Right ventricle myocardium inferior (tissue), 1 donor: ENCODE results near the gene SLC16A10. TPM values are rescaled to one million over a fixed set of nuclear protein-coding genes. Genes with fewer than 3 reads are reported as not detected.
A peak's percentile ranks its signal among the peaks of the same experiment; 100 is the strongest.
"Not testable (repeated sequence)": the region's sequence is repeated elsewhere in the genome, so short reads cannot be mapped to it uniquely, and the experiment has no call there.

Experiments used
- ATAC-seq: fragments of 200-7000 bp; cut with Tn5 transposase; one replicate; pipeline ENCODE4 v1.9.1; 2020; ENCODE audit warnings: mild to moderate bottlenecking, moderate library complexity
- DNase-seq: peaks from one replicate; pipeline ENCODE4 v3.0.0; 2021; ENCODE audit errors: missing footprints
- intact Hi-C: fragments of 100-400 bp; cut with DNase I; formaldehyde crosslinking; loops from one replicate; pipeline ENCODE4 v1.11.0; 2022
- total RNA-seq: library from RNA; stranded (reverse); fragmentation: NEBNext Ultra II Directional; extraction: Animal tissue kit (Norgen Biotek cat#: 25700); gene quantifications from one replicate; pipeline ENCODE4 v1.2.1, GENCODE V29; 2021
- donor health status: DM: no; HTN: yes; CAD: no; lungs with severe emphysema.

SLC16A10 gene
- total RNA-seq, 1 donor from 2014 or later = 12.1 TPM

- intact Hi-C loops = no loop called here
- ATAC-seq (peak; percentile 39), DNase-seq (no peak)
Measured at GRCh38 chr6:111076024-111076695, 11.1 kb upstream of the SLC16A10 start.

GRCh38 chr6:111080698-111081097, 6.6 kb upstream of the SLC16A10 start:
- ATAC-seq (no peak), DNase-seq (no peak)
- intact Hi-C loops = no loop called here

GRCh38 chr6:111086685-111087084, 618 bp upstream of the SLC16A10 start:
- intact Hi-C loops = no loop called here
- DNase-seq (no peak), ATAC-seq (no peak)

GRCh38 chr6:111087871-111088667, 766 bp downstream of the SLC16A10 start:
- intact Hi-C loops = no loop called here
- no peak for ATAC-seq

GRCh38 chr6:111088668-111089003, 1.3 kb downstream of the SLC16A10 start:
- DNase-seq = no peak
- intact Hi-C loops = no loop called here
- no peak for ATAC-seq

More at GRCh38 chr6:111087871-111088667, 766 bp downstream of the SLC16A10 start:
- DNase-seq = no peak

- DNase-seq = no peak
- no peak for ATAC-seq
- intact Hi-C loops = no loop called here
Measured at GRCh38 chr6:111090766-111091165, 3.5 kb downstream of the SLC16A10 start.

- intact Hi-C loops = no loop called here
- DNase-seq (no peak), ATAC-seq (no peak)
Measured at GRCh38 chr6:111091987-111092386, 4.7 kb downstream of the SLC16A10 start.

GRCh38 chr6:111095488-111095887, 8.2 kb downstream of the SLC16A10 start:
- DNase-seq, ATAC-seq, intact Hi-C loops: not testable (repeated sequence)

GRCh38 chr6:111096246-111096645, 8.9 kb downstream of the SLC16A10 start:
- ATAC-seq (no peak), DNase-seq (no peak)
- intact Hi-C loops = no loop called here

- no peak for ATAC-seq
- no peak for DNase-seq
Measured at GRCh38 chr6:111098597-111098996, 11.3 kb downstream of the SLC16A10 start.

GRCh38 chr6:111101987-111102386, 14.7 kb downstream of the SLC16A10 start:
- ATAC-seq (no peak), DNase-seq (no peak)
- intact Hi-C loops = no loop called here

More at GRCh38 chr6:111098597-111098996, 11.3 kb downstream of the SLC16A10 start:
- intact Hi-C loops = no loop called here

GRCh38 chr6:111105578-111105977, 18.3 kb downstream of the SLC16A10 start:
- ATAC-seq (peak; percentile 95), DNase-seq (peak; percentile 85)
- intact Hi-C loops = no loop called here

- intact Hi-C loops = no loop called here
- no peak for ATAC-seq
Measured at GRCh38 chr6:111107589-111107988, 20.3 kb downstream of the SLC16A10 start.

GRCh38 chr6:111110036-111110435, 22.7 kb downstream of the SLC16A10 start:
- ATAC-seq = no peak
- intact Hi-C loops = loop anchor here (5.0 kb wide), 1 partner anchor 92 kb away; no protein-coding TSS in a partner anchor
- no peak for DNase-seq

More at GRCh38 chr6:111107589-111107988, 20.3 kb downstream of the SLC16A10 start:
- DNase-seq = no peak

GRCh38 chr6:111113336-111114086, 26.2 kb downstream of the SLC16A10 start:
- intact Hi-C loops = loop anchor here (5.0 kb wide), 1 partner anchor 89 kb away; no protein-coding TSS in a partner anchor
- peak; percentile 82 for ATAC-seq
- DNase-seq = no peak

- ATAC-seq (no peak), DNase-seq (no peak)
- intact Hi-C loops = loop anchor here (5.0 kb wide), 1 partner anchor 88 kb away; no protein-coding TSS in a partner anchor
Measured at GRCh38 chr6:111114087-111114443, 26.8 kb downstream of the SLC16A10 start.

- intact Hi-C loops = loop anchor here (5.0 kb wide), 1 partner anchor 88 kb away; no protein-coding TSS in a partner anchor
- ATAC-seq (no peak), DNase-seq (no peak)
Measured at GRCh38 chr6:111114482-111114881, 27.2 kb downstream of the SLC16A10 start.

- peak; percentile 67 for ATAC-seq
- no peak for DNase-seq
- intact Hi-C loops = no loop called here
Measured at GRCh38 chr6:111118826-111119225, 31.5 kb downstream of the SLC16A10 start.

- no peak for ATAC-seq
- DNase-seq = no peak
- intact Hi-C loops = no loop called here
Measured at GRCh38 chr6:111119571-111120329, 32.4 kb downstream of the SLC16A10 start.
